OCI-LY1 (cell line): Measurements from ENCODE around the gene CARNS1.

ENCODE experiments used
- H2AFZ ChIP-seq: fragments of 200-600 bp; sonication (generic), shearing (Covaris generic); 2 replicates; pipeline ENCODE4 v1.6.0; 2014; ENCODE audit warnings: antibody characterized with exemption, mild to moderate bottlenecking, low read length
- H3F3A ChIP-seq: fragments of 200-600 bp; sonication (generic), shearing (Covaris generic); 2 replicates; pipeline ENCODE4 v1.6.0; 2014; ENCODE audit warnings: mild to moderate bottlenecking, antibody characterized with exemption, low read length, moderate library complexity; ENCODE audit not compliant: insufficient read depth
- H3K27ac ChIP-seq: fragments of 200-600 bp; sonication (generic); 2 replicates; pipeline ENCODE4 v1.5.1; 2014; ENCODE audit warnings: low read length, mixed run types, mild to moderate bottlenecking, low read depth; ENCODE audit not compliant: poor library complexity, severe bottlenecking
- H3K27me3 ChIP-seq: fragments of 200-600 bp; sonication (generic); 2 replicates; pipeline ENCODE4 v1.6.0; 2014; ENCODE audit warnings: antibody characterized with exemption, mild to moderate bottlenecking, low read length, moderate library complexity; ENCODE audit not compliant: insufficient read depth
- H3K36me3 ChIP-seq: fragments of 200-600 bp; sonication (generic); 2 replicates; pipeline ENCODE4 v1.6.1; 2014; ENCODE audit warnings: mild to moderate bottlenecking, antibody characterized with exemption, low read length, moderate library complexity, mixed read lengths; ENCODE audit not compliant: insufficient read depth
- H3K4me1 ChIP-seq: fragments of 200-600 bp; sonication (generic); 2 replicates; pipeline ENCODE4 v1.5.1; 2014; ENCODE audit warnings: mild to moderate bottlenecking, low read length, moderate library complexity; ENCODE audit not compliant: insufficient read depth, severe bottlenecking
- H3K4me2 ChIP-seq: fragments of 200-600 bp; sonication (generic), shearing (Covaris generic); 2 replicates; pipeline ENCODE4 v1.6.1; 2014; ENCODE audit warnings: low read length
- H3K4me3 ChIP-seq: fragments of 200-600 bp; sonication (generic); 2 replicates; pipeline ENCODE4 v1.5.1; 2014; ENCODE audit warnings: low read length, low read depth, mild to moderate bottlenecking, mixed read lengths; ENCODE audit not compliant: poor library complexity, severe bottlenecking
- H3K79me2 ChIP-seq: fragments of 200-600 bp; shearing (Covaris generic); 2 replicates; pipeline ENCODE4 v1.6.1; 2016; ENCODE audit warnings: mixed run types, low read length, mixed read lengths; ENCODE audit not compliant: insufficient read depth
- H3K9ac ChIP-seq: fragments of 200-600 bp; sonication (generic), shearing (Covaris generic); 2 replicates; pipeline ENCODE4 v1.6.1; 2014; ENCODE audit warnings: mild to moderate bottlenecking, low read length, mixed read lengths
- H3K9me2 ChIP-seq: fragments of 200-600 bp; sonication (generic), shearing (Covaris generic); 2 replicates; pipeline ENCODE4 v1.6.1; 2014; ENCODE audit warnings: low read depth, mild to moderate bottlenecking, low read length, mixed read lengths
- H3K9me3 ChIP-seq: fragments of 200-600 bp; shearing (Covaris generic); 2 replicates; pipeline ENCODE4 v1.6.1; 2014; ENCODE audit warnings: low read length, mixed read lengths
- H4K20me1 ChIP-seq: fragments of 200-600 bp; sonication (generic), shearing (Covaris generic); 2 replicates; pipeline ENCODE4 v1.6.0; 2016; ENCODE audit warnings: mild to moderate bottlenecking, low read length; ENCODE audit not compliant: insufficient read depth
- CTCF ChIP-seq: fragments of 200-600 bp; sonication (generic), shearing (Covaris generic); IDR thresholded peaks from 2 replicates; pipeline ENCODE4 v1.5.1; 2017; ENCODE audit warnings: mild to moderate bottlenecking, antibody characterized with exemption, low read length, moderate library complexity, mixed read lengths
- EZH2 ChIP-seq: fragments of 200-600 bp; sonication (generic), shearing (Covaris generic); IDR thresholded peaks from 2 replicates; pipeline ENCODE4 v1.8.0; 2017; ENCODE audit warnings: borderline replicate concordance, mixed run types, mild to moderate bottlenecking, antibody characterized with exemption, low read length, moderate library complexity, mixed read lengths

CARNS1 gene

GRCh38 chr11:67374571-67375281 is 40.8 kb upstream of the CARNS1 start:
- Histone ChIP-seq H3K27ac (no peak overlapping the region), H3K27me3 (peaks cover 16% of the 10 kb centered on the region; the same call in 1 of the 2 replicates), H3K36me3 (no peaks in the 10 kb centered on the region), H3K9me2 (no peaks in the 10 kb centered on the region), H3K4me1 (peaks cover 15% of the 10 kb centered on the region), H2AFZ (no peak overlapping the region), H4K20me1 (no peaks in the 10 kb centered on the region), H3F3A (no peaks in the 10 kb centered on the region), H3K9ac (no peak overlapping the region), H3K9me3 (no peaks in the 10 kb centered on the region), H3K4me3 (no peak overlapping the region), H3K4me2 (no peak overlapping the region), H3K79me2 (no peaks in the 10 kb centered on the region)
- TF ChIP-seq CTCF (no peak), EZH2 (no peak)

GRCh38 chr11:67375320-67376055 is 40.0 kb upstream of the CARNS1 start:
- Histone ChIP-seq H3K79me2 (no peaks in the 10 kb centered on the region), H3K27ac (no peak overlapping the region), H3K9ac (no peak overlapping the region), H3K4me2 (no peak overlapping the region), H3F3A (no peaks in the 10 kb centered on the region), H3K27me3 (peaks cover 16% of the 10 kb centered on the region; the same call in 1 of the 2 replicates), H3K9me2 (no peaks in the 10 kb centered on the region), H2AFZ (no peak overlapping the region), H3K4me1 (peaks cover 15% of the 10 kb centered on the region), H3K9me3 (no peaks in the 10 kb centered on the region), H3K36me3 (no peaks in the 10 kb centered on the region), H3K4me3 (no peak overlapping the region), H4K20me1 (no peaks in the 10 kb centered on the region)
- TF ChIP-seq CTCF, result no peak
- TF ChIP-seq EZH2, result no peak

GRCh38 chr11:67376063-67376820 is 39.2 kb upstream of the CARNS1 start:
- no peaks in the 10 kb centered on the region for H3F3A ChIP-seq
- H3K27me3 ChIP-seq, result peaks cover 12% of the 10 kb centered on the region; the same call in 1 of the 2 replicates
- H3K27ac ChIP-seq, result no peak overlapping the region
- no peaks in the 10 kb centered on the region for H4K20me1 ChIP-seq
- no peak overlapping the region for H3K9ac ChIP-seq
- no peaks in the 10 kb centered on the region for H3K79me2 ChIP-seq
- TF ChIP-seq CTCF (no peak), EZH2 (no peak)
- no peak overlapping the region for H3K4me2 ChIP-seq
- no peak overlapping the region for H2AFZ ChIP-seq
- no peaks in the 10 kb centered on the region for H3K9me2 ChIP-seq
- H3K36me3 ChIP-seq, result no peaks in the 10 kb centered on the region
- no peak overlapping the region for H3K4me3 ChIP-seq
- peaks cover 22% of the 10 kb centered on the region for H3K4me1 ChIP-seq
- no peaks in the 10 kb centered on the region for H3K9me3 ChIP-seq
